K562 (cell line): ENCODE data around the gene THUMPD1. TPM values are rescaled to one million over a fixed set of nuclear protein-coding genes. Genes with fewer than 3 reads are reported as not detected.

ENCODE experiments used
- ARID4B ChIP-seq: sonication (generic); formaldehyde crosslinking; IDR thresholded peaks from 2 replicates; pipeline ENCODE4 v1.8.0; 2022; ENCODE audit warnings: mild to moderate bottlenecking, missing genetic modification reagents
- HDAC8 ChIP-seq: fragments of 450-650 bp; IDR thresholded peaks from 2 replicates; pipeline ENCODE4 v1.6.1; 2016; ENCODE audit warnings: mild to moderate bottlenecking, missing genetic modification characterization, moderate library complexity, missing compliant biosample characterization
- HEY1 ChIP-seq: fragments of 250-450 bp; sonication (Bioruptor Pico); IDR thresholded peaks from 2 replicates; pipeline ENCODE4 v1.5.0; 2020; ENCODE audit warnings: mild to moderate bottlenecking, moderate library complexity, borderline replicate concordance
- KDM5B ChIP-seq: fragments of 200-600 bp; sonication (generic); IDR thresholded peaks from 2 replicates; pipeline ENCODE4 v1.6.1; 2012; ENCODE audit warnings: low read depth, mild to moderate bottlenecking, moderate library complexity, low read length, control low read depth, inconsistent platforms; ENCODE audit not compliant: insufficient replicate concordance
- KLF13 ChIP-seq: fragments of 450-650 bp; IDR thresholded peaks from 2 replicates; pipeline ENCODE4 v1.6.1; 2016; ENCODE audit warnings: missing genetic modification characterization, low read depth, mild to moderate bottlenecking, missing compliant biosample characterization, moderate library complexity, borderline replicate concordance
- NFXL1 ChIP-seq: fragments of 450-650 bp; formaldehyde crosslinking; IDR thresholded peaks from 2 replicates; pipeline ENCODE4 v1.4.0; 2021; ENCODE audit warnings: mild to moderate bottlenecking
- NKRF ChIP-seq: fragments of 450-650 bp; IDR thresholded peaks from 2 replicates; pipeline ENCODE4 v1.6.1; 2016; ENCODE audit warnings: borderline replicate concordance
- PURB ChIP-seq: sonication (generic); formaldehyde crosslinking; IDR thresholded peaks from 2 replicates; pipeline ENCODE4 v1.9.0; 2021; ENCODE audit warnings: low read depth, mild to moderate bottlenecking, missing genetic modification reagents
- SIN3A ChIP-seq, 2 experiments: fragments of 150-350 bp in 1 of 2; IDR thresholded peaks; 2 replicates each; pipeline ENCODE4 v1.6.1; 2011 to 2016; ENCODE audit warnings: borderline replicate concordance in 2 of 2, low read depth in 2 of 2, low read length in 2 of 2, mild to moderate bottlenecking in 2 of 2, moderate library complexity in 2 of 2; ENCODE audit not compliant: control insufficient read depth in 1 of 2
- SMC3 ChIP-seq: conservative IDR thresholded peaks from 2 replicates; pipeline ENCODE4 v1.6.1; 2011; ENCODE audit warnings: low read depth, low read length, improper control_type of control experiment; ENCODE audit not compliant: insufficient read depth
- VEZF1 ChIP-seq: fragments of 200-800 bp; sonication (Bioruptor generic); IDR thresholded peaks from 2 replicates; pipeline ENCODE4 v1.6.1; 2017; ENCODE audit warnings: missing genetic modification characterization, missing compliant biosample characterization
- ZBTB7A ChIP-seq: IDR thresholded peaks from 2 replicates; pipeline ENCODE4 v1.6.1; 2011; ENCODE audit warnings: low read depth, mild to moderate bottlenecking, low read length, moderate library complexity, borderline replicate concordance; ENCODE audit not compliant: control insufficient read depth
- ZBTB9 ChIP-seq: fragments of 450-650 bp; formaldehyde crosslinking; IDR thresholded peaks from 2 replicates; pipeline ENCODE4 v1.4.0; 2020; ENCODE audit warnings: mild to moderate bottlenecking, moderate library complexity
- ZFP36 ChIP-seq: fragments of 150-350 bp; IDR thresholded peaks from 2 replicates; pipeline ENCODE4 v1.6.1; 2018; ENCODE audit warnings: low read length, low read depth; ENCODE audit not compliant: partially characterized antibody
- ZNF165 ChIP-seq: fragments of 250-450 bp; sonication (Bioruptor Pico); IDR thresholded peaks from 2 replicates; pipeline ENCODE4 v1.4.0; 2020; ENCODE audit warnings: borderline replicate concordance
- ZNF324 ChIP-seq: fragments of 250-450 bp; sonication (Bioruptor Pico); IDR thresholded peaks from 2 replicates; pipeline ENCODE4 v1.4.0; 2020; ENCODE audit warnings: mild to moderate bottlenecking
- polyA plus RNA-seq, 8 experiments: library from polyadenylated mRNA; depleted of rRNA in 4 of 8; stranded (reverse) in 5 of 8; unstranded in 3 of 8; fragments of >200 nt; fragmentation: Nextera tagmentation in 2 of 8; fragmentation: Illumina TruSeq in 1 of 8; extraction: Ambion mirVana in 2 of 8; extraction: Trizol in 1 of 8; gene quantifications; 2 replicates each; pipeline versions ENCODE4 v1.2.1 to v1.2.3, GENCODE V29; 2011 to 2014; ENCODE audit warnings: inconsistent platforms in 1 of 8, missing spikeins in 1 of 8
- total RNA-seq, 7 experiments: library from RNA; depleted of rRNA in 6 of 7; stranded (reverse); fragments of >200 nt in 6 of 7; fragmentation: Illumina TruSeq in 2 of 7; extraction: Trizol in 2 of 7; gene quantifications; 2 replicates each; pipeline versions ENCODE4 v1.2.1 to v1.2.3, GENCODE V29; 2011 to 2021; ENCODE audit warnings: low replicate concordance in 1 of 7

The THUMPD1 gene
- total and polyA plus RNA-seq, 9 of the 15 experiments (the other 6 are each of a cell fraction or from before 2014, with no cell fraction given), result 37.8 to 101 (median 56.8) TPM

GRCh38 chr16:20741554-20742285 is at the start of gene THUMPD1 (continued):
- TF ChIP-seq HEY1 (CRISPR knock-in tag) (no peak; the same call in 1 of the 2 replicates), ZNF165 (CRISPR knock-in tag) (0 out of 2 replicates have a peak, but pooled peaks have one; percentile 59), SMC3 (0 out of 2 replicates have a peak, but pooled peaks have one; percentile 4), ZFP36 (peak; percentile 78), NFXL1 (CRISPR knock-in tag) (no peak), NKRF (peak; percentile 65; the same call in 1 of the 2 replicates), SIN3A (IDR thresholded peaks at IDR 0.05; ENCODE audit: borderline replicate concordance in 2 of 2, control insufficient read depth in 1 of 2, low read depth in 2 of 2, low read length in 2 of 2) (peak in 1 of 2 experiments; percentile 78; a peak in 2 of 4 replicates), PURB (no peak), VEZF1 (CRISPR knock-in tag) (peak; percentile 90), KLF13 (peak; percentile 77; the same call in 1 of the 2 replicates), ZNF324 (peak; percentile 53; the same call in 1 of the 2 replicates), ARID4B (CRISPR knock-in tag) (peak; percentile 80), ZBTB9 (peak; percentile 62; the same call in 1 of the 2 replicates), HDAC8 (tag) (0 out of 2 replicates have a peak, but pooled peaks have one; percentile 22), KDM5B (peak; percentile 53), ZBTB7A (peak; percentile 18; the same call in 1 of the 2 replicates)
